Activated CD8-positive, alpha-beta memory T cell treated with anti-CD3 and anti-CD28 coated beads, Interleukin-2, amount 50 U/mL, for 24 hours (primary cell): Measurements from ENCODE around the gene NFIL3.
"Not testable (repeated sequence)": the region's sequence is repeated elsewhere in the genome, so short reads cannot be mapped to it uniquely, and the experiment has no call there.

Experiments
- DNase-seq: peaks from one replicate; pipeline ENCODE4 v3.0.0-alpha.2; 2020; ENCODE audit errors: extremely low read depth

NFIL3 gene

DNA sequence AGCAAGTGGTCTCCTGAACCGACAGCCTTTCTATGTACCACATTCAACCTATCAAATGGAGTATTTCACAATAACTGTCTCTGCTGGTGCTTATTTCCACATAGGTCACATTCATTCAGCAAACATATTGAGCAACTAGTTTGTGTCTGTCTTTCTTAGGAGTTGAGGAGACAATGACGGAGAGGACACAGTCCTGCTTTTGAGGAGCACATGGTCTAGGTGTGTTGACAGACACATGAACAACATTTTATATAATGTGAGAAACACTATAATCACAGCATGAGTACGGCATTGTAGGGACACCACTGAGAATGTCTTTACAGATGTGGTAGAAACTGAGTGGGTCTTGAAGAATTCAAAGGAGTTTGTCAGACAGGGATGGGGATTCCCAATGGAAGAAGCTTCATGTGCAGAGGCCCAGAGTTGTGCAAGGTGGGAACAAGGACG is 28.5 kb downstream of the NFIL3 start:
- no peak for DNase-seq

DNA sequence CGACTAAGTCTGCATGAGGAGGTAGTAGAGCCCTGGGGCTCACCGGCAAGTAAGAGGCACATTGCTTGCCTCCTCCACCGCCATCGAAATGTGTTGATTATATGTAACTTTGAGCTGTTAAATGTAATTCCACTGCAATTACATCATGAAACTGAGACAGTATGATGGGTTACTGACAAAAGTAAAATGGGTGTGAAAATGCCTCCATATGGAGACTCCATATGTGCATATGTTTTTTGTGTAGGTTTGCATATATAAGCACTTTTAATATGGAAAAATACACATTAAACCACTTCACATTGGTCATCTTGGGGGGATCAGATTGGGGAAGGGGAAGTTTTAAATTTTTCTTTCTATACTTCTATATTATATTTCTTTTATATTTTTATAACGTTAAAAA is 29.8 kb downstream of the NFIL3 start:
- no peak for DNase-seq

DNA sequence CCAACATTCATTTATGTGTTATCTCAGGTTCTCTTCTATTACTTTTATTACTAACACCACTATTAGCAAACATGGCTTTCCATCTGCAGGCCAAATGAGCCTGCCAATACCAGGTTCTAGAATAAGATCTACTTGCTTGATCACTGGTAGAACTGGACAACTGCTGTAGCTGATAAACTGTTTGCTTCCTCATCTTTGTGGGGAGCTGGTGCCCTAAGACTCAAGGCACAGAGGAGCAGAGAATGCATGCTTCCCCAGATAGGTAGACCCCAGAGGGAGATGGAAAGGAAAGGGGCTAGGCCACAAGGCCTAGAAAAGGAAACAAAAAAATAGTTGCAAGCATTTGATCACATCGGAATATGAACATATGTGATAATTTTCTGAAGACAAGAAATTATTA is 31.2 kb downstream of the NFIL3 start:
- DNase-seq: no peak

DNA sequence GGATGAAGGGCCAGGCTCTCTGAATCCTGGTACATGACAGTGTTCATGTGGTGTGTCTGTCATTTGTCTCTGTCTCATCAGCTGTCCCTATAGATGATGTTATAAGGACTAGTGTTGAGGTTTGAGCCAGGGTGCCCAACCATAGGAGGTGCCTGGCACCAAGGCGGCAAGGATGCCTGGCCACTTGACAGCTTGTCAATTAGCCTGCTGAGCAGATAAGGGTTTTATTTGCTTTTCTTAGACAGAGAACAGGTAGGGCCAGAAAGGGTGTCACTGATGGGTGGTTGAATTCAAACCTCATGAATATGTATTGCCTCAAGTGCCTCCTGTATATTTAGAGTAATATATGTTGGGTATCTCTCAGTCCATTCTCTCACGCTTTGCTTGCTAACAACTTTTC is 31.8 kb downstream of the NFIL3 start:
- DNase-seq: no peak

DNA sequence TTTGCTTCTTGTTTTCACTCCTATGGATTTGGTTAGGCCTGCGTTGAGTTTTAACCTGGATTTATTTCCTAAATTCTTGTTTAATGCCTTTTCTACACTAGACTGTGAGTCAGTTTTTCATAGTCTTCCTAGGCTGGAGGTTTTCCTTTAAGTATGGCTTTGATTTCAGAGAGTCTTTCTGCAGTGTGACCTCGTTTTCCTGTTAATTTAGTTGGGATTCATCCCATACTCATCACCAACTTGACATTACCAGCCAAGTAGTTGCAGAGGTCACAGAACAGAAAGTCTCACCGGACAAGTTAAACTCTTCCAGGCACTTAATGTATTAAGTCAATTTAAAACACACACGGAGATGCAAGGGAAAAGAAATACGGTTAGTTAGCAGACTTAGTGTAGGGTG is 32.2 kb downstream of the NFIL3 start:
- DNase-seq: no peak

DNA sequence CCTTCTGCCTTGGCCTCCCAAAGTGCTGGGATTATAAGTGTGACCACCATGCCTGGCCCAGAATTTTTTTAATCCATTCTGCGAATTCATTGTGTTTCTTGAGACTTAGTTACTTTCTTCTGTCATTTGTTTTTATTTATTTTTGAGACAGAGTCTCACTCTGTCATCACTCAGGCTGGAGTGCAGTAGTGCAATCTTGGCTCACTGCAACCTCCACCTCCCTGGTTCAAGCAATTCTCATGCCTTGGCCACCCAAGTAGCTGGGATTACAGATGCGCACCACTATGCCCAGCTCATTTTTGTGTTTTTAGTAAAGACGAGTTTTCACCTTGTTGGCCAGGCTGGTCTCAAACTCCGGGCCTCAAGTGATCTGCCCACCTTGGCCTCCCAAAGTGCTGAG is 33.9 kb downstream of the NFIL3 start:
- not testable (repeated sequence) for DNase-seq

DNA sequence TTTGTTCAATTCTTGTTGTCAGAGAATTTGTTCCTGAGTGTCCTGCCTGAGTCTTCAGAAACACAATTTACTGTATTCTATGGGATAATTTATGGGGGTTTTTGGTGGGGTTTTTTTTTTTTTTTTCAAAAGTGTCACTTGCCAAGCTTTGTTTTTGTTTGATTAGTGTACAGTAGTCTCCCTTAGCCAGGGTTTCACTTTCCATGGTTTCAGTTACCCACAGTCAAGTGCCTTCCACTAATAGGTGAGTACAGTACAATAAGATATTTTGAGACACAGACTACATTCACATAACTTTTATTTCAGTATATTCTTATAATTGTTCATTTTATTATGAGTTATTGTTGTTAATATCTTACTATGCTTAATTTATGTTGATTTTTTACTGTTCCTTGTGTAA is 36.9 kb downstream of the NFIL3 start:
- no peak for DNase-seq

DNA sequence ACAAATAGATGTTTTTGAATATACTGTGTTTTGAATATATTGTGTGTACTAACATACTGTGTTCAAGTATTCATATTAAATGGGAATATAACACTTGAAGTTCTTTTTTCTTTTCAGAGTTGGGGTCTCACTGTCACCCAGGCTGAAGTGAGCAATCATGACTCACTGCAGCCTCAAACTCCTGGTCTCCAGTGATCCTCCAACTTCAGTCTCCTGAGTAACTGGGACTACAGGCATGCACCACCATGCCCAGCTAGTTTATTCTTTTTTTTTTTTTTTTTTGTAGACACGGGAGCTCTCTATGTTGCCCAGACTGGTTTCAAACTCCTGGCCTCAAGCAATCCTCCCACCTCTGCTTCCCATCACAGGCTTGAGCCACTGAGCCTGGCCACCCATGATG is 38.7 kb downstream of the NFIL3 start:
- DNase-seq: no peak

DNA sequence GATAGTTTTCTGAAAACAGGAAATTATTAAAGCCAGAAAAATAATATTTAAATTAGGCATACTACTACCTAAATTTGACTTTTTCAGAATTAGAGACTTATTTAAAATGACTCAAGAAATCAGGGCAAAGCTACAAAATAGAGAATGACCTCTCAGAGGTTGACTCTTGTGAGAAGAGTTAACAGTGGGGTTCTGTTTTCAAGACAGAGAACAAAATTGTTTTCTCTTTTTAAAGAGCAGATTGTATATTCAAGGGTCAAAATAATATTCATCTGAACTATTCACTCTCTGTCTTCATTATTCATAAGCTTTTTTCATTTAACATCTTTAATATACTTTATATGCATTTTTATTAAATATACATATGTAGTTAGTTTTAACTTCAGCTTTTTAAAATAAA is 40.1 kb downstream of the NFIL3 start:
- DNase-seq: no peak

DNA sequence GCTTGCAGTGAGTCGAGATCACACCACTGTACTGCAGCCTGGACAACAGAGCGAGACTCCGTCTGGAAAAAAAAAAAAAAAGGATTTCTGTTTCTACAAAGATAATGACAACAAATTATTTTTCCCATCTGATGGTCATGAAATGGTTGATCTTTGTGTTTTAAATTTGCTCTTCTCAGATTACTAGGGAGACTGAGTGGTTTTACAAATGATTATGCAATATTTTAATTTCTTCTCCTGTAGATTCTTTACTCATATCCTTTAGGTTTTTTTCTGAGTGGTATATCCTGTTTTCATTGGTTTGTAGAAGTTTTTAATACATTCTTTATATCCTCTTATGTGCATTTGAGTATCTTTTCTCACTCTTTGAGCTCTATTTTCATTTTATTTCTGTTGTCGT is 41.3 kb downstream of the NFIL3 start:
- no peak for DNase-seq

DNA sequence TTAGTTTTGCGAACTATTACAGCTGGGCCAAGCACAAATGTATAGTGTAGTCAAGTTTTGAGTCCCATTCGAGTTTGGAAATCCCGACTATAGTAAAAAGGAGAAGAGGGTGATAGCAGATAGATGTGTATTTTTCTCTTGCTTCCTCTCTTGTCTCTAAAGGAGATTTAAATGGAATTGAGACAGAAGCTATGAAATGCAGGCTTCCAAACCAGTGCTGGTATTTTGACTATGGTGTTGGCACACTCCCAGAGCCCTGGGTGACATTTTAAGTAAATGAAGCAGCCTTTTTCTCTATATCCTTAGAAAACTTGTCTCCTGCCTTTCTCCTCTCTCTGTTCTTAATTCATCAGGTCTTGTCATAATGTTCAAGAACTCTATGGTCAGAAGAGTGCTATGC is 44.2 kb downstream of the NFIL3 start:
- DNase-seq: no peak

DNA sequence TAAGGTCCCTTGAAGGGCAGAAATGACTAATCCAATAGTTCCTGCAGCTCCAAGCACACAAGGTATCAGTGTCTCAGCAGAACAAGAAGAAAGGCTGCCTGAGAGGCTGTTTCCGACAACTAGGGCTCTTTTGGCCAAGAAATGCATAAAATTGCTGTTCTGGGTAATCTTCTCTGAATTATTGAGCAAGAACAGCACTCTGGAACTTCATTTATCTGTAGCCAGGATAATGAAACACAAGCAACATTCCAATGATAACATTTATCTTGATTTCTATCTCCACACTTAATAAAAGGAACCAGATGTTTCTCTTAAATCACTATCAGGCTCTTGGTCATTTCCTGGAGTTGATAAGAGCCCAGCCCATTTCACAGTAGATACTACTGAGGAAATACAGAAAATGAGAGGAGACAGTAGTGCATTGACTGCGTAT is 44.9 kb downstream of the NFIL3 start:
- no peak for DNase-seq

DNA sequence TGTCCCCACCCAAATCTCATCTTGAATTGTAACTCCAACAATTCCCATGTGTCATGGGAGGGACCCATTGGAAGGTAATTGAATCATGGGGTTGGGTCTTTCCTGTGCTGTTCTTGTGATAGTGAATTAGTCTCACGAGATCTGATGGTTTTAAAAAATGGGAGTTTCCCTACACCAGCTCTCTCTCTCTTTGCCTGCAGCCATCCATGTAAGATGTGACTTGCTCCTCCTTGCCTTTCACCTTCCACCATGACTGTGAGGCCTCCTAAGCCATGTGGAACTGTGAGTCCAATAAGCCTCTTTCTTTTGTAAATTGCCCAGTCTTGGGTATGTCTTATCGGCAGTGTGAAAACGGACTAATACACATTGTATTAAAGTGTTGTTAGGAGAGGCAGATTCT is 45.6 kb downstream of the NFIL3 start:
- DNase-seq: not testable (repeated sequence)

DNA sequence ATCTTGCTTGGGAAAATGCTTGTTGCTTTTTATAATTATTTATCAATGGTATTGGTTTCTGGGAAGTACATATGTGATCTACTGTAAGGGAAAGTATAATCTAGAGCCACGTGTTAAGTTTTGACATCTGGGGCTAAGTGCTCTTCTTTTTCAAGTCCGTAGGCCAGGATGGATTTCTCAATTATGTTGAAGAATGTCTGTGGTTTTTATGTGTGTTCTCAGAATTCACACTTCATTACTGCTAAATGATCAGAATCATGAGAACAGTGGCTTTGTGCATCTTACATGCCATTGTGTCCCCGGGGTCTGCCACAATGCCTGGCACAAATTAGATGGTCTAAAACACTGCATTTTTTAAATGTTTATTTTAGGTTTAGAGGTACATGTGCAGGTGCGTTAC is 47.4 kb downstream of the NFIL3 start:
- no peak for DNase-seq

DNA sequence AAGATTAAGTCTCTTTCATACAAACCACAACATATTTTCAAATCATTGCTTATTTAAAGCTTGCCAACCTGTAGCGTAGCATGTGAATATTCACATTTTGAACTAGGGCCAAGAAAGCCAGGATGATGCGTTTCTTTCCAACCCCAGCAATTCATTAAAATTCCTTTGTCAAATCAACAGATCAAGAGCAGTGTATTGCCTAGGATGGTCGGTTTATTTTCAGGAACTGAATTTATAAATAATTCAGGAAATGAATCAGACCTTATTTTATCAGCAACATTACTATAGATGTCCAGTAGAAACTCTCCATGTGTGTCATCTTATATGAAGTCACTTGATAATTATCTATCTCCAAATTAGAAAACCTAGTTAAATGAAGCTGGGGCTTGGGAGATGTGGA is 48.7 kb downstream of the NFIL3 start:
- no peak for DNase-seq

DNA sequence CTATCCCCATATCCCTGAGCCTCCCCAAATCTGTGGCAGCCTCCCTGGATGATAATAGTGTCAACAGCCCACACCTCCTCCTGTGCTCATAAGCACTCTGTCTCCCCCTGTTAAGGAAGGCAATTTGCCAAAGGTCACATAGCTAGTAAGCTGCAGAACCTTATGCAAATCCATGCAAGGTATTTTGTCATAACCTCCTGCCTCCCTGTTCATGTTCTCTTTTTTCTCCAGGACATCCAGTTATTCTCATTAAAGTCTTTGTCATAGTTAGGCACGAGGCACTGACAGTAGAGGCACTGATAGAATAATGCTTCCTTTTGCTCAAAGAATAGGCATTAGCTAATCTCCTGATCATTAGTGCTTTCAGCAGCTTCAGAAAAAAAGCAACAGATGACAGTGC is 51.7 kb downstream of the NFIL3 start:
- DNase-seq: no peak

DNA sequence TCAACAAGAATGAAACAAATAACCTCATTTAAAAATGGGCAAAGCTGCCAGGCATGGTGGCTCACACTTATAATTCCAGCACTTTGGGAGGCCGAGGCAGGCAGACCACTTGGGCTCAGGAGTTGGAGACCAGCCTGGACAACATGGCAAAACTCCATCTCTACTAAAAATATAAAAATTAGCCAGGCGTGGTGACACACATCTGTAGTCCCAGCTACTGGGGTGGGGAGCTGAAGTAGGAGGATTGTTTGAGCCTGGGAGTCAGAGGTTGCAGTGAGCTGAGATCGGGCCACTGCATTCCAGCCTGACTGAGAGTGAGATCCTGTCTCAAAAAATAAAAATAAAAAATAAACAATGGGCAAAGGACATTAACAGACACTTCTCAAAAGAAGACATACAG is 53.6 kb downstream of the NFIL3 start:
- not testable (repeated sequence) for DNase-seq

DNA sequence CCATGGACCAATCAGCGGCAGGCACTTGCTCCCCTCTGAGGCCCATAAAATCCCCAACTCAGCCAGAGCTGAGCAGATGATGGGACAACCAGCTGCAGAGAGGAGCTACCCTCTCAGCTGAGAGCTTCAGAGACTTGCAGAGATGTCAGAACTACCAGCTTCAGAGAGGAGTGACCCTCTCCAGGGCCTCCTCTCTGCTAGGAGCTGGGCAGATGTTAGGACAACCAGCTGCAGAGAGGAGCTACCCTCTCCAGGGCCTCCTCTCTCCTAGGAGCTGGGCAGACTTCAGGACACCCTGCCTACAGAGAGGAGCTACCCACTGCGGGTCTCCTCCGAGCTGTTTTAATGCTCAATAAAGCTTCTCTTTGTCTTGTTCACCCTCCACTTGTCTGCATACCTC is 58.9 kb downstream of the NFIL3 start:
- no peak for DNase-seq

DNA sequence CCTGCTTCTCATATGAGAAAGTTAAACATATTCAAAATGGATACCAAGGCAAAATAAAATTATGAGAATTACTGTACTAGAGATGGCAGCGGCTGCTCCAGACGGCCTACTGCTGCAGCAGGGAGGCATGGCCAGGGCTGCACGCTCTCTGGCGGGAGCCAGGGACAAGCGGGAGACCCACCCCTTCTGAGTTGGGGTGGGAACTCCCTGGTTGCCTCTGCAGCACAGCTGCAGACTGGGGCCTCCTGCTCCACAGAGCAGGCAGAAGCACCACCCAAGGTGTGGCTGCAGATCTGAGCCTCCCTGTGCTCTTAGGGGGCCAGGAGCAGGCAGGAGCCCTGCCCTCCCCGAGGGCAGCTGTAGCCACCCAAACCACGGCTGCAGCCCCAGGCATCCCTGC is 59.6 kb downstream of the NFIL3 start:
- DNase-seq: no peak

DNA sequence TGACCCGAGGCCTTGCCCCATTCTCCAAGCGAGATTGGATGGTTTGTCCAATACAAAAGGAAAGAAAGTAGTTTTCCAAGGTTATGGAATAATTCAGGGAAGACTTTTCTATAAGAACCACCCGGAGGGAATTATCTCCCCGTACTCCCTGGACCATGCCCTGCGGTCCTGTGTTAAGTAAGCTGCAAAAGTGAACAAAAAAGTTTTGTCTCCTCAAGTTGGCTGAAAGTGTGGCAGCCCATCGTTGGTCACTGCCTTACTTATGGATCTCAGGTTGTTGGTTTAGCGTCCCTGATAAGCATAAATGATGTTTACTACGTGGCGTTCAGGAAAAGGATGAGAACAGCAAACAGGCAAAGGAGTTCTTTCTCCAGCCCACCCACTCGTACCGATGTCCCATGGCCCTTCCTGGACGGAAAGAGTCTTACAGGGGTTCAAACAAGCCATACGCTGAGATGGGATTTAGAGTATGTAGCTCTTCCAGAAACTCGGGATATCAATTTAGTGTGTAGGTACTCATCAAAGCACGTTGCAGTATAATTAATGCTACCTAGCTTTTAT is 61.5 kb downstream of the NFIL3 start:
- DNase-seq: no peak

DNA sequence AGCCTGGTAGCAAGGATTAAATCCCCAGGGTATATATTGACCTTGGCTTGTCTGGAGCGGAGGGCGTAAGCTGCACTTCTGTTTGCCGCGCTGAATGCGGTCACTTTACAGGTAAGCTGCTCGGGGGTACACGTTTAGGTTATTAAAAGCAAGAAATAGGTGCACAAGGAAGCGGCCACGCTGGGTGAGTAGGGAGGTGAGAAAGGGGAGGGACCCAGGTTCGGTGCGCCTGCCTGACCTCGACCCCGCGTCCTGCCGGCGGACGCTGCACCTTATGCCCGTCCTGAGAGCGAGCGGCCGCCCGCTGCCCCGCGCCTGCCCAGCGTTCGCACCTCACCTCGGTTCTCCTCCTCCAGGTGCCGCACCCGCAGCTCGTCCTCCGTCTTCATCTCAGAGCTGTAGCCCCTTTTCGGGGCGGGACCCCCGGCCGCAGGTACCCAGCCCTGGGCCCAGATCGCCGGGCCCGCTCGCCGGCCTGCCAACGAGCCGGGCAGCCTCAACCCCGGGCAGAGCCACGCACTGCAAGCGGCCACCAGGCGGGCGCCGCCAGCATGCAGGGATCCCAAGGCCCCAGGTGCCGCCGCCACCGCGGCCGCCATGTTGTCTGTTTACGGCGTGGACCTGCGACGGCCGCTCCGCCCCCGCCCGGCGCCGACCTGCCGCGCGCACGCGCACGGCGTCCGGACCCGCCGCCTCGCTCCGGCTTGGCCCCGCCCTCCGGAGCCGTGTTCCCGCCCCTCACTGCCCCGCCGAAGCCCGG is 62.2 kb downstream of the NFIL3 start, which contains the start of gene AUH:
AUH (minus strand) TSS at position 628 of the 760 bp plus-strand sequence; CDS start at position 599, 29 bp downstream.
- DNase-seq: peak; percentile 36

DNA sequence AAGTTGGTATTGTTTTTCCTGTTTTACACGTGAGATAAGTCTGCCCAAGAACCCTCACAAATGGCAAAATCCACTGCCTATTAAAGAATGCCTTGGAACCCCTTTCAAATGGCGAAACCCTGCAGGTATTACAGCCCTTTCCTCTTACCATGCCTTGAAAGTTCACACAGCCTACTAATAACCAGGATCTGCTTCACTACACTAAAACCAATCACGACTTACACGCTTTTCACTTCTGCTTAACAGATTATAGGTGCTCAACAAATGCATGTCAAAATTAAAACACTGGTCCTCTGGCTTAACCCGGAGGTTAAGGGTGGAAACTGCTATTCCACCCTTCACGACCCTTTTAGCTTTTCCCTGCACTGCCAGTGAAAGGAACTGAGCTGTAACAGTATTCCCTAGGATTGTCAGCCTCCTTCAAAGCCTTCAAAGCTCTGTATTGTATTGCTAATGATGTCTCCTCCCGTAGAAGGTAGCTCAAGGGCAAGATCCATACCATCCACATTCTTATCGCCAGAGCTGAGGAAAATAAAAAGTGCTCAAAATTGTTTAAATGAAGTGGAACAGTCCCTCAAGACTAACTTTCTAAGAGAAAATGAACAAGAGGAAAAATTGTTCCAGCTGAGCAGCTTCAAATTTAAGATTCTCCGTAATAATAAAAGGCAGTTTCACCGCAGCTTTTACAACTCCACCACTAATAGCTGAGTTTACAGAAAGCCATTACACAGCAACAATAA is 62.9 kb downstream of the NFIL3 start:
- no peak for DNase-seq
